MM.1S (cell line): Measurements from ENCODE around the gene CES4A.

Experiments
- DNase-seq: peaks from one replicate; pipeline ENCODE4 v3.0.0-alpha.2; 2015
- H2AFZ ChIP-seq: fragments of 300-600 bp; sonication (generic); 2 replicates; pipeline ENCODE4 v1.6.0; 2016; ENCODE audit warnings: antibody characterized with exemption, low read length
- H3F3A ChIP-seq: fragments of 300-600 bp; sonication (generic); 2 replicates; pipeline ENCODE4 v1.6.1; 2016; ENCODE audit warnings: mild to moderate bottlenecking, antibody characterized with exemption, low read length, moderate library complexity, mixed read lengths; ENCODE audit not compliant: insufficient read depth
- H3K27ac ChIP-seq: fragments of 300-600 bp; sonication (generic); 2 replicates; pipeline ENCODE4 v1.5.1; 2016; ENCODE audit warnings: mild to moderate bottlenecking, low read length
- H3K27me3 ChIP-seq: fragments of 300-600 bp; sonication (generic); replicated peaks from 2 replicates; pipeline ENCODE4 v1.6.0; 2016; ENCODE audit warnings: low read length; ENCODE audit not compliant: insufficient read depth
- H3K36me3 ChIP-seq: fragments of 300-600 bp; sonication (generic); replicated peaks from 2 replicates; pipeline ENCODE4 v1.6.1; 2016; ENCODE audit warnings: mild to moderate bottlenecking, low read length, mixed read lengths; ENCODE audit not compliant: insufficient read depth
- H3K4me1 ChIP-seq: fragments of 300-600 bp; sonication (generic); 2 replicates; pipeline ENCODE4 v1.6.1; 2016; ENCODE audit warnings: low read length, mixed read lengths
- H3K4me2 ChIP-seq: fragments of 300-600 bp; sonication (generic); 2 replicates; pipeline ENCODE4 v1.6.0; 2016; ENCODE audit warnings: low read depth, low read length
- H3K4me3 ChIP-seq: fragments of 300-600 bp; sonication (generic); 2 replicates; pipeline ENCODE4 v1.5.1; 2016; ENCODE audit warnings: low read length, mixed read lengths
- H3K79me2 ChIP-seq: fragments of 300-600 bp; sonication (generic); 2 replicates; pipeline ENCODE4 v1.6.1; 2016; ENCODE audit warnings: mixed run types, low read length, mixed read lengths
- H3K9ac ChIP-seq: fragments of 300-600 bp; sonication (generic); 2 replicates; pipeline ENCODE4 v1.6.1; 2016; ENCODE audit warnings: low read length, mixed read lengths
- H3K9me2 ChIP-seq: fragments of 300-600 bp; sonication (generic); replicated peaks from 2 replicates; pipeline ENCODE4 v1.6.1; 2016; ENCODE audit warnings: mild to moderate bottlenecking, low read length, mixed read lengths; ENCODE audit not compliant: insufficient read depth
- H3K9me3 ChIP-seq: fragments of 300-600 bp; sonication (generic); replicated peaks from 2 replicates; pipeline ENCODE4 v1.6.1; 2016; ENCODE audit warnings: mild to moderate bottlenecking, low read length, mixed read lengths; ENCODE audit not compliant: insufficient read depth
- H4K20me1 ChIP-seq: fragments of 300-600 bp; sonication (generic); 2 replicates; pipeline ENCODE4 v1.6.1; 2016; ENCODE audit warnings: mild to moderate bottlenecking, low read length, moderate library complexity, mixed read lengths; ENCODE audit not compliant: insufficient read depth
- CTCF ChIP-seq: fragments of 300-600 bp; sonication (generic); IDR thresholded peaks from 2 replicates; pipeline ENCODE4 v1.5.1; 2016; ENCODE audit warnings: antibody characterized with exemption, low read length, mixed read lengths
- EZH2 ChIP-seq: fragments of 300-600 bp; sonication (generic); optimal IDR thresholded peaks from 2 replicates; pipeline ENCODE3; 2017; ENCODE audit warnings: low read depth, mild to moderate bottlenecking, antibody characterized with exemption, low read length, mixed read lengths
- EZH2phosphoT487 ChIP-seq: fragments of 300-600 bp; sonication (generic); IDR thresholded peaks from 2 replicates; pipeline ENCODE4 v1.6.1; 2018; ENCODE audit warnings: antibody characterized with exemption, low read length

The CES4A gene

GRCh38 chr16:66947302-66948065 is 40.9 kb upstream of the CES4A start:
- Histone ChIP-seq H3K4me1 (peaks cover 5% of the 10 kb centered on the region), H3K27ac (no peak overlapping the region), H3K79me2 (no peaks in the 10 kb centered on the region), H3F3A (no peaks in the 10 kb centered on the region), H3K36me3 (no peaks in the 10 kb centered on the region), H4K20me1 (no peaks in the 10 kb centered on the region), H3K9me3 (no peaks in the 10 kb centered on the region), H3K9ac (no peak overlapping the region; the same call in 1 of the 2 replicates), H3K4me2 (peak overlapping the region; percentile 94), H2AFZ (peak overlapping the region; percentile 86), H3K9me2 (no peaks in the 10 kb centered on the region), H3K4me3 (peak overlapping the region; percentile 65), H3K27me3 (no peaks in the 10 kb centered on the region; the same call in 1 of the 2 replicates)
- DNase-seq: peak; percentile 85
- TF ChIP-seq EZH2 (no peak), EZH2phosphoT487 (no peak), CTCF (peak; percentile 91)

- peak overlapping the region; percentile 86 for H2AFZ ChIP-seq
- H3K9me3 ChIP-seq: no peaks in the 10 kb centered on the region
- peaks cover 5% of the 10 kb centered on the region for H3K4me1 ChIP-seq
- H3K9ac ChIP-seq: no peak overlapping the region; the same call in 1 of the 2 replicates
- no peaks in the 10 kb centered on the region for H3F3A ChIP-seq
- TF ChIP-seq CTCF: no peak
- no peak for TF ChIP-seq EZH2phosphoT487
- no peak for TF ChIP-seq EZH2
- no peak overlapping the region for H3K27ac ChIP-seq
- H3K79me2 ChIP-seq: no peaks in the 10 kb centered on the region
- H4K20me1 ChIP-seq: no peaks in the 10 kb centered on the region
- DNase-seq: no peak
- peak overlapping the region; percentile 94 for H3K4me2 ChIP-seq
- H3K36me3 ChIP-seq: no peaks in the 10 kb centered on the region
- no peaks in the 10 kb centered on the region for H3K9me2 ChIP-seq
- peak overlapping the region; percentile 65 for H3K4me3 ChIP-seq
- H3K27me3 ChIP-seq: no peaks in the 10 kb centered on the region; the same call in 1 of the 2 replicates
Observed at GRCh38 chr16:66948134-66948836, 40.1 kb upstream of the CES4A start.

GRCh38 chr16:66948837-66949225 is 39.6 kb upstream of the CES4A start:
- Histone ChIP-seq H3K4me1 (peaks cover 5% of the 10 kb centered on the region), H3K36me3 (no peaks in the 10 kb centered on the region), H3K27ac (no peak overlapping the region), H3F3A (no peaks in the 10 kb centered on the region), H3K4me2 (peak overlapping the region; percentile 94), H3K9me3 (no peaks in the 10 kb centered on the region), H3K9me2 (no peaks in the 10 kb centered on the region), H3K27me3 (no peaks in the 10 kb centered on the region; the same call in 1 of the 2 replicates), H3K79me2 (no peaks in the 10 kb centered on the region), H3K4me3 (no peak overlapping the region), H4K20me1 (no peaks in the 10 kb centered on the region), H2AFZ (no peak overlapping the region), H3K9ac (no peak overlapping the region)
- no peak for TF ChIP-seq EZH2
- TF ChIP-seq EZH2phosphoT487: no peak
- no peak for TF ChIP-seq CTCF
- no peak for DNase-seq
